Measurements from ENCODE around the gene PGBD1. TPM values are rescaled to one million over a fixed set of nuclear protein-coding genes. Genes with fewer than 3 reads are reported as not detected.

The PGBD1 gene
- polyA plus RNA-seq, 1 of the 3 experiments (the other 2 are of a cell fraction), result 2.5 TPM

DNA sequence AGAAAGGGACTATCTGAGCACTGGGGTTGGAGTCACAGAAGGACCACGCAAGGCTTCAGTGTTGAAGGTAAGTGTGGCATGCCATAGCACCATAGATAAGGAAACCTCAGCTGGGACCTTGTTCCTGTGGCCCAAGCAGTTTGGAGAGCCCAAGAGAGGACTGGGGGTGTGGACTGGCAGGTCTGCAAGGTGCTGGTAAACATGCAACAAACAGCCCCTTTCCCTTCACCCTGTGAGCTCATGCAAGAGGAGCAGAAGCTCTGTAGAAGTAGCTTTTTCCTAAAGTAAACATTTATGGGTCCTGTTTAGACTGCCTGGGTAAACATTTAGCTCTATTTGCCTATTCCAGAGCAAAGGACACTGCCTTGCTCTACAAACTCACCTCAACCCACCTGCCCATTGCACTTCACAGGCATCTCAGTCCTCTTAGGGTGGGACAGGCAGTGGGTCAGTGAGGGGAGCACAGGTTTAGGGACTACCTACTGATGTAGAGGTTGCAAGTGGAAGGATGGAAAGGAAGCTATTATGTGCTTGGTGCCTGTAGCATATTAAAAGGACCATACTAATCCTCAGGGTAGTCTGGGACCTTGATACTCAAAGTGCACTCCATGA lies 42.5 kb downstream of the PGBD1 start:
- WGBS (ENCODE audit: low lambda C conversion rate), result 92% methylated on average over 1 of the region's 1 CpG
- POLR2A ChIA-PET, result interaction anchor here (0.8 to 1.1 kb wide), 2 partner anchors 10 to 11 kb away, joined by 3 read pairs; no protein-coding TSS in a partner anchor

More for the DNA sequence above, 42.5 kb downstream of the PGBD1 start:
- H3K79me2 ChIP-seq (ENCODE audit: insufficient read depth), result no peaks in the 10 kb centered on the region
- peaks cover 6 to 11% of the 10 kb centered on the region in 2 experiments for H3K36me3 ChIP-seq (replicated peaks in 1 of 2; ENCODE audit: control insufficient read depth in 1 of 2, insufficient read depth in 2 of 2, low read length in 1 of 2)
- no peaks in the 10 kb centered on the region for H4K20me1 ChIP-seq (ENCODE audit: insufficient read depth)
- H2AFZ ChIP-seq (ENCODE audit: low read depth), result no peak overlapping the region
- DNase-seq, result no peak
- TF ChIP-seq TAF1 (IDR thresholded peaks at IDR 0.05; ENCODE audit: borderline replicate concordance, low read depth, low read length) (no peak), CTCF (IDR thresholded peaks at IDR 0.05) (no peak), MXI1 (IDR thresholded peaks at IDR 0.05; ENCODE audit: low read depth, low read length) (no peak), FOSL2 (IDR thresholded peaks at IDR 0.05; ENCODE audit: borderline replicate concordance, low read depth) (no peak), JUND (IDR thresholded peaks at IDR 0.05) (no peak), GABPA (IDR thresholded peaks at IDR 0.05; ENCODE audit: low read depth) (no peak), RXRA (IDR thresholded peaks at IDR 0.05; ENCODE audit: borderline replicate concordance, low read depth) (no peak), TCF12 (IDR thresholded peaks at IDR 0.05) (no peak), FOXJ3 (CRISPR knock-in tag; IDR thresholded peaks at IDR 0.05) (no peak), YY1 (IDR thresholded peaks at IDR 0.05; ENCODE audit: low read depth) (no peak), CHD2 (IDR thresholded peaks at IDR 0.05; ENCODE audit: low read length, partially characterized antibody) (no peak), SMC3 (IDR thresholded peaks at IDR 0.05; ENCODE audit: low read depth, low read length) (no peak), FOXM1 (IDR thresholded peaks at IDR 0.05; ENCODE audit: low read depth) (no peak), USF2 (IDR thresholded peaks at IDR 0.05; ENCODE audit: borderline replicate concordance, low read depth, low read length) (no peak), RAD21 (IDR thresholded peaks at IDR 0.05; ENCODE audit: low read length) (no peak), NRF1 (IDR thresholded peaks at IDR 0.05; ENCODE audit: low read depth, low read length) (no peak), USF1 (IDR thresholded peaks at IDR 0.05; ENCODE audit: borderline replicate concordance, low read depth) (no peak), ELF1 (IDR thresholded peaks at IDR 0.05) (no peak)
- TF ChIP-seq, protein P1, sequence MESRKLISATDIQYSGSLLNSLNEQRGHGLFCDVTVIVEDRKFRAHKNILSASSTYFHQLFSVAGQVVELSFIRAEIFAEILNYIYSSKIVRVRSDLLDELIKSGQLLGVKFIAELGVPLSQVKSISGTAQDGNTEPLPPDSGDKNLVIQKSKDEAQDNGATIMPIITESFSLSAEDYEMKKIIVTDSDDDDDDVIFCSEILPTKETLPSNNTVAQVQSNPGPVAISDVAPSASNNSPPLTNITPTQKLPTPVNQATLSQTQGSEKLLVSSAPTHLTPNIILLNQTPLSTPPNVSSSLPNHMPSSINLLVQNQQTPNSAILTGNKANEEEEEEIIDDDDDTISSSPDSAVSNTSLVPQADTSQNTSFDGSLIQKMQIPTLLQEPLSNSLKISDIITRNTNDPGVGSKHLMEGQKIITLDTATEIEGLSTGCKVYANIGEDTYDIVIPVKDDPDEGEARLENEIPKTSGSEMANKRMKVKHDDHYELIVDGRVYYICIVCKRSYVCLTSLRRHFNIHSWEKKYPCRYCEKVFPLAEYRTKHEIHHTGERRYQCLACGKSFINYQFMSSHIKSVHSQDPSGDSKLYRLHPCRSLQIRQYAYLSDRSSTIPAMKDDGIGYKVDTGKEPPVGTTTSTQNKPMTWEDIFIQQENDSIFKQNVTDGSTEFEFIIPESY (IDR thresholded peaks at IDR 0.05; ENCODE audit: borderline replicate concordance, low read depth), result no peak
- TF ChIP-seq, protein P2, sequence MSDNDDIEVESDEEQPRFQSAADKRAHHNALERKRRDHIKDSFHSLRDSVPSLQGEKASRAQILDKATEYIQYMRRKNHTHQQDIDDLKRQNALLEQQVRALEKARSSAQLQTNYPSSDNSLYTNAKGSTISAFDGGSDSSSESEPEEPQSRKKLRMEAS (IDR thresholded peaks at IDR 0.05; ENCODE audit: low read depth), result no peak
- no peak overlapping the region for H3K4me2 ChIP-seq
- H3K4me1 ChIP-seq (ENCODE audit: control insufficient read depth in 1 of 2, insufficient read depth in 2 of 2, low read depth in 1 of 2, low read length in 1 of 2), result no peaks in the 10 kb centered on the region
- no peaks in the 10 kb centered on the region for H3F3A ChIP-seq (replicated peaks; ENCODE audit: insufficient read depth)
- H3K9me2 ChIP-seq, result no peaks in the 10 kb centered on the region
- no peaks in the 10 kb centered on the region for H3K27me3 ChIP-seq (ENCODE audit: insufficient read depth)
- no peak overlapping the region for H3K9ac ChIP-seq
- CTCF ChIA-PET, result interaction anchor here (1.3 kb wide), 1 partner anchor 12 kb away, joined by 4 read pairs; no protein-coding TSS in a partner anchor
- no peak overlapping the region for H3K4me3 ChIP-seq (ENCODE audit: low read depth in 2 of 2, low read length in 1 of 2)
- peaks cover 4% of the 10 kb centered on the region for H3K9me3 ChIP-seq
- H3K27ac ChIP-seq (ENCODE audit: low read depth in 2 of 2, low read length in 1 of 2), result no peak overlapping the region
